ENCODE results near the gene F13B. TPM values are rescaled to one million over a fixed set of nuclear protein-coding genes. Genes with fewer than 3 reads are reported as not detected.
"Not testable (repeated sequence)": the region's sequence is repeated elsewhere in the genome, so short reads cannot be mapped to it uniquely, and the experiment has no call there.

The F13B gene
- total RNA-seq, 4 donors from 2014 or later: not detected

DNA sequence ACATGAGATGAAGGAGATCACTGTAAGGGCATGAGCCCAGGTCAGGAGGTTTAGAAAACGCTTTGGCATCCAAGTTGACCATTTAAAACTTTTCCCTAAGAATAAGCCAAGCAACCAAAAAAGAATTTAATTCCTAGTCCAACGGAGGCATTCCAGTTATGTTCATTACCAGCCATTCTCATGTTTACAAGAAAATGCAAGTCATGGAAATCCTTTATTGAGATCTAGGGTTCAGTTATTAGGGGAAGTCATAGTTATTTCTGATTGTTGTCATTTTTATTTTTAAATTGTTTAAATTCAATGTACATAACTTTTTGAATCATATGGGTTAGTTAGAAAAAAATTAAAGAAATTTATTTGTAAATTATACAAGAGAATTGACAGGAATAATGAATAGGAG, 65.2 kb downstream of the F13B start:
- Histone ChIP-seq H3K36me3 (no peaks in the 10 kb centered on the region), H3K4me1 (no peaks in the 10 kb centered on the region), H3K4me3 (no peak overlapping the region), H3K27me3 (no peaks in the 10 kb centered on the region), H3K27ac (replicated peaks in 1 of 4) (no peak overlapping the region), H3K9me3 (no peaks in the 10 kb centered on the region)
- WGBS: 70% methylated on average over 2 of the region's 2 CpGs
- TF ChIP-seq EP300 (IDR thresholded peaks at IDR 0.05): no peak
- TF ChIP-seq, protein P1, sequence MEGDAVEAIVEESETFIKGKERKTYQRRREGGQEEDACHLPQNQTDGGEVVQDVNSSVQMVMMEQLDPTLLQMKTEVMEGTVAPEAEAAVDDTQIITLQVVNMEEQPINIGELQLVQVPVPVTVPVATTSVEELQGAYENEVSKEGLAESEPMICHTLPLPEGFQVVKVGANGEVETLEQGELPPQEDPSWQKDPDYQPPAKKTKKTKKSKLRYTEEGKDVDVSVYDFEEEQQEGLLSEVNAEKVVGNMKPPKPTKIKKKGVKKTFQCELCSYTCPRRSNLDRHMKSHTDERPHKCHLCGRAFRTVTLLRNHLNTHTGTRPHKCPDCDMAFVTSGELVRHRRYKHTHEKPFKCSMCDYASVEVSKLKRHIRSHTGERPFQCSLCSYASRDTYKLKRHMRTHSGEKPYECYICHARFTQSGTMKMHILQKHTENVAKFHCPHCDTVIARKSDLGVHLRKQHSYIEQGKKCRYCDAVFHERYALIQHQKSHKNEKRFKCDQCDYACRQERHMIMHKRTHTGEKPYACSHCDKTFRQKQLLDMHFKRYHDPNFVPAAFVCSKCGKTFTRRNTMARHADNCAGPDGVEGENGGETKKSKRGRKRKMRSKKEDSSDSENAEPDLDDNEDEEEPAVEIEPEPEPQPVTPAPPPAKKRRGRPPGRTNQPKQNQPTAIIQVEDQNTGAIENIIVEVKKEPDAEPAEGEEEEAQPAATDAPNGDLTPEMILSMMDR (IDR thresholded peaks at IDR 0.05): no peak
- no peak for TF ChIP-seq POLR2AphosphoS5 (IDR thresholded peaks at IDR 0.05)
- no peak for TF ChIP-seq POLR2A (IDR thresholded peaks at IDR 0.05; ENCODE audit: low read depth)
- intact Hi-C loops (cut with DNase I): no loop called here
- no peak for DNase-seq (ENCODE audit: extremely low spot score)

DNA sequence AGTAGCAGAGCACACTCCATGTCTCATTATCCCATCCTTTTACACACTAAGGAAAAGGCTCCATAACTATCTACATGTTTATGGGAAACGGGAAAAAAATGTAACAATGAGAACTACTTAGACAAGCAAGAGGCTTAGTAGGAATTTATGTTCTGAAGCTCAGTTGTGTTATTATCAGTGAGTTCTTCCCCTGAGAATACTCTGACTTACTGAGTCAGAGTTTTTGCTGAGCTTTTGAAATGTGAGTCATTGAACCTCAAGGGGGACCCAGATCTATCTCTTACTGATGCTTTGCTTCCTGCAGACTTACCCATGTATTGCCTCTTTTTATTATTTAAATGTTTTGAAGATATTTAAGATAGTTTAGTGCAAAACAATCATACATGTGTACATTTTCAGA, 69.6 kb downstream of the F13B start:
- 81% methylated on average over 1 of the region's 1 CpG for WGBS
- DNase-seq (ENCODE audit: extremely low spot score): no peak

DNA sequence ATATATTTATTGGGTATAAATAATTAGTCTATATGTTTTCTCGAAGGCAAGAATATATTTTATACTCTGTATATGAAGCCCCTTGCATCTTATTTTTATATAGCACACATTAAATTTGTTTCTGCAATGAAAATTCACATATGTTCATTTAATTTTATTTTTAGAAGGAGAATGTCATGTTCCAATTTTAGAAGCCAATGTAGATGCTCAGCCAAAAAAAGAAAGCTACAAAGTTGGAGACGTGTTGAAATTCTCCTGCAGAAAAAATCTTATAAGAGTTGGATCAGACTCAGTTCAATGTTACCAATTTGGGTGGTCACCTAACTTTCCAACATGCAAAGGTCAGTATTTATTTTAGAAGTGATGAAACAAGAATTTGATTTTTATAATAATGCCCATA, 73.1 kb downstream of the F13B start:
- Histone ChIP-seq H3K4me1 (no peaks in the 10 kb centered on the region), H3K27me3 (peaks cover 0 to 5% (median 0%) of the 10 kb centered on the region in 4 donors), H3K27ac (replicated peaks in 1 of 4) (no peak overlapping the region), H3K36me3 (no peaks in the 10 kb centered on the region), H3K4me3 (no peak overlapping the region), H3K9me3 (no peaks in the 10 kb centered on the region)
- DNase-seq (ENCODE audit: extremely low spot score): no peak
- WGBS: 61% methylated on average over 2 of the region's 2 CpGs
- intact Hi-C loops (cut with DNase I): no loop called here
- TF ChIP-seq POLR2A (IDR thresholded peaks at IDR 0.05; ENCODE audit: low read depth) (no peak), POLR2AphosphoS5 (IDR thresholded peaks at IDR 0.05) (no peak), EP300 (IDR thresholded peaks at IDR 0.05) (no peak)
- TF ChIP-seq, protein P1 (IDR thresholded peaks at IDR 0.05): no peak

More for the DNA sequence above, 69.6 kb downstream of the F13B start:
- Histone ChIP-seq H3K4me1 (no peaks in the 10 kb centered on the region), H3K4me3 (no peak overlapping the region), H3K27ac (replicated peaks in 1 of 4) (no peak overlapping the region), H3K9me3 (no peaks in the 10 kb centered on the region), H3K27me3 (no peaks in the 10 kb centered on the region), H3K36me3 (no peaks in the 10 kb centered on the region)
- intact Hi-C loops (cut with DNase I): no loop called here
- TF ChIP-seq, protein P1 (IDR thresholded peaks at IDR 0.05): no peak
- TF ChIP-seq POLR2A (IDR thresholded peaks at IDR 0.05; ENCODE audit: low read depth): no peak
- TF ChIP-seq EP300 (IDR thresholded peaks at IDR 0.05): no peak
- no peak for TF ChIP-seq POLR2AphosphoS5 (IDR thresholded peaks at IDR 0.05)

DNA sequence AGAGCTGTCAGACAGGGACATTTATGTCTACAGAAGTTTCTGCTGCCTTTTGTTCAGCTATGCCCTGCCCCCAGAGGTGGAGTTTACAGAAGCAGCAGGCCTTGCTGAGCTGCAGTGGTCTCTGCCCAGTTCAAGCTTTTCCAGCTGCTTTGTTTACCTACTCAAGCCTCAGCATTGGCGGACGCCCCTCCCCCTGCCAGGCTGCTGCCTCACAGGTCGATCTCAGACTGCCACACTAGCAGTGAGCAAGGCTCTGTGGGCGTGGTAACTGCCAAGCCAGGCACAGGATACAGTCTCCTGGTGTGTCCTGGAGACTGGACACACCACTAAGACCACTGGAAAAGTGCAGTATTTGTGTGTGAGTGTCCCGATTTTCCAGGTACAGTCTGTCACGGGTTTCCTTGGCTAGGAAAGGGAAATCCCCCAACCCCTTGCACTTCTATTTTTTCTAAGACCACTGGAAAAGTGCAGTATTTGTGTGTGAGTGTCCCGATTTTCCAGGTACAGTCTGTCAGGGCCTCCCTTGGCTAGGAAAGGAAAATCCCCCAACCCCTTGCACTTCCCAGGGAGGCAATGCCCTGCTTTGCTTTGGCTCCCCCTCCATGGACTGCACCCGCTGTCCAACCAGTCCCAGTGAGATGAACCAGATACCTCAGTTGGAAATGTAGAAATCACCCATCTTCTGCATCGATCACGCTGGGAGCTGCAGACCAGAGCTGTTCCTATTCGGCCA, 75.0 kb downstream of the F13B start:
- intact Hi-C loops (cut with DNase I); H3K4me3 ChIP-seq; H3K9me3 ChIP-seq; H3K4me1 ChIP-seq; H3K27ac ChIP-seq (replicated peaks in 1 of 4); H3K36me3 ChIP-seq; DNase-seq (ENCODE audit: extremely low spot score); H3K27me3 ChIP-seq: not testable (repeated sequence)
- 72% methylated on average over 7 of the region's 11 CpGs for WGBS

Other genes with a start within 250 kb of the F13B start
- gene CFHR1, start 247.5 kb downstream of the F13B start, total RNA-seq: under 1 TPM in 1 of 4 donors, not detected in 3; 0.39 TPM
- gene CFHR4, start 179.2 kb downstream of the F13B start, total RNA-seq: not detected
- not detected for gene CFHR2, start 123.5 kb downstream of the F13B start, total RNA-seq
- gene CFHR5, start 89.7 kb downstream of the F13B start, total RNA-seq: not detected
- gene ASPM, start 79.4 kb upstream of the F13B start, total RNA-seq: under 1 TPM in 3 of 4 donors, not detected in 1; 0.13 to 0.75 (median 0.17) TPM
- 10 to 100 TPM in 3 of 4 donors, 1 to 10 TPM in 1; 9.8 to 12.5 (median 10.4) TPM for gene ZBTB41, start 134.0 kb upstream of the F13B start, total RNA-seq
- gene CRB1, start 201.0 kb upstream of the F13B start, total RNA-seq: under 1 TPM; 0.23 to 0.83 (median 0.38) TPM